HG02588 (cell line): ENCODE results near the gene AKT3.
A peak's percentile ranks its signal among the peaks of the same experiment; 100 is the strongest.
"Not testable (repeated sequence)": the region's sequence is repeated elsewhere in the genome, so short reads cannot be mapped to it uniquely, and the experiment has no call there.

Experiments used
- ATAC-seq: cut with Tn5 transposase; IDR thresholded peaks from one replicate; pipeline ENCODE4 v1.9.1; 2021; ENCODE audit warnings: mild to moderate bottlenecking, moderate library complexity; ENCODE audit not compliant: unreplicated experiment

Gene AKT3

DNA sequence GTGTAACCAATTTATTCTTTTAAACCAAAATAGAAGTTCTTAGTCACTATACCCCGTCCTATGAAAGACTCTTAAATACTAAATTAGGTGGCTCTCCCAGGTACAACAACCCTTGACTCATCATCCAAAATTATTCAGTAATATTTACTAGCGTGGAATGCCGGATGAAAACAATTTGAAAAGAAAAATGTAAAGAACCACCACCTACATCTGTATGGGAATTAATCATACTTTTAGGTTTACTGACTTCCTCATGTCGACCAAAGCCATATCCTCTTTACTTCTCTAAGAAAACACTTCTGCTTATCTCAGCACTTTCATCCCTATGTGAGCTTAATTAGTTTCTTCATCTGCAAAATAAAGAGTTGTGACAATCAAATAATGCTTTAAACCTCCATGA, 139.6 kb downstream of the AKT3 start:
- ATAC-seq, result no peak

GRCh38 chr1:243708210-243708609, 141.8 kb downstream of the AKT3 start:
- no peak for ATAC-seq

DNA sequence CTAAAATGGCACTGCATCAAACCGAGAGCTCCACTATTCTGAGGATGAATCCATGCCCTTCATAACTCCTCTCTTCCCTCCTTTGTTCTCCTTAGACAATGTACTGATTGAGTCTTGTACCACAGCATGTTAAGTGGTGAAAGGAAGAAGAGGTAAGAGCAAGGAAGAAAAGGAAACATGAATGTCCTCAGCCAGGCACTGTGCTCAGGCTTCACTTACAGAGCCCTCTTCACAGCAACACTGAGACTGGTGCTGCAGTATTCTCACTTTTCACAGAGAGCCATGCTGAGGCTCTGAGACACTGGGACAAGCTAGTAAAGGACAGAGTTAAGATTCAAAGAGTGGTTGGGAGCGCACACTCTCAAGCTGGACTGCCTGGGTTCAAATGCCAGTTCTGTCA, 143.5 kb downstream of the AKT3 start:
- ATAC-seq, result no peak

GRCh38 chr1:243705585-243705984, 144.5 kb downstream of the AKT3 start:
- no peak for ATAC-seq

DNA sequence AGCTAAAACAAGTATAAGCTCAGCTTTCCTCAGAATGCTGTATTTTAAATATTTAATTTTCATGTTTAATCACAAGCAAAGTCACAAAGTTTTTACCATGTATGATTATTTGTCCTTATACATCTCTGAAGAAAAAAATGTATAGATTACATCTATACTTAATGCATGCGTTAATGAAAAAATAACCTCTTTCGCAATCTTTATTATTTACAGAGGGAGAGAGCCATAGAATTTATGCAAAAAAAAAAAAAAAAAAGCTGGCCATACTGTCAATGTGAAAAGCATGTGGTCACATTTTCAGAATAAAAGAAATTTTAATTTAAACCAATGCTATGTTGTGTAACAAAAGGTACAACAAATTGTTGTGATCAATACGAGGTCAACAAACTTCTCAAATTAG, 148.2 kb downstream of the AKT3 start:
- ATAC-seq, result no peak

DNA sequence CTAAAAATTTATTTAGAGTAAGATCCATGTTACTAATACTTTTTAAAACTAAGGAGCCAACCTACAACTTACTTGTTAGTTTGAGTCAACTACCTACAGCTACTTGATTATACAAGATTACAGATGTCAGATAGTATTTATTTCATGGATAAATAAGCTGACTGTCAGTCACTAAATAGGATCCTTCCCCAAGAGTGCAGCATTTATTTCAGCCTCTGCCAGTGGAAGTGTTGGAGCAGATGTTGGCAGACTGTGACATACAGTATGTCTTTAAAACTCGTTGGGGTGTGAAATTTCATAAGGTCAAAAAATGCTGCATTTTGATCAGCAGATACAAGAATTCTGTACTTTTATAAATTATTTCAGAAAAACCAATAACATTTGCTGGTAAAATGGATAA, 156.2 kb downstream of the AKT3 start:
- ATAC-seq, result no peak

GRCh38 chr1:243686159-243686558, 163.9 kb downstream of the AKT3 start:
- ATAC-seq, result no peak

DNA sequence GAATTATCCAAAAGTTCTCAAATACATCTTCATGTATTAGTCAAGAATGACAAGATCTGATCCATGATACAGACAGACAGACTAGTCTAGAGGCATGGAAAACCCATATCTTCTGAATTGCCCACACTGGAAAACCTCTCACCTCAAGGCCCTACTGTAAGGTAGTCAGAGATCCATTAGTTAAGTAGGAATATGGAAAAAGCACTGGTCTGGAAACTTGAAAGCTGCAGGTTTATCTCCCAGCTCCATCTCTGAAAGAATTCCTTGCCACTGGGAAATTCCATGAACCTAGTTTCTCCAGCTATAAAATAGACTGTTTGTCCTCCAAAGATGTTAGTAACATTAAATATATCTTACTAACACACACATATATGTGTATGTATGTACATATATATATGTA, 169.2 kb downstream of the AKT3 start:
- no peak for ATAC-seq

- no peak for ATAC-seq
Measured at GRCh38 chr1:243672539-243673074, 177.4 kb downstream of the AKT3 start.

DNA sequence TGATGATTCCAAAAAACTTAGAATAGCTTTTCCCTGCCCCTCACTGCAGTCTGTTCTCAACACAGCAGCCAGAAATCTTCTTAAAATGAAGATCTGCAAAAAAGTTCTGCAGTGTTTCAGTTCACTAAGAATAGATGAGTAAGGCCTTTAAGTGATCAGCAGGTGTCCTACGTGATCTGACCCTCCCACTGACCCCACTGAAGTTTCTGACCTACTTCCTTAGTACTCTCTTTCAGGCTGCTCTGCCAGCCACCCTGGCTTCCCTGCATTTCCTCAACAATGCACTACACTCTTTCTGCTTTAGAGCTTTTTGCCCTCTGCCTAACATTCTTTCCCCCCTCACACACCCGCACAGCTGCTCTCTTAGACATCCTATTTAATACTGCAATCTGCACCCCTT, 182.5 kb downstream of the AKT3 start:
- ATAC-seq, result peak; percentile 63

DNA sequence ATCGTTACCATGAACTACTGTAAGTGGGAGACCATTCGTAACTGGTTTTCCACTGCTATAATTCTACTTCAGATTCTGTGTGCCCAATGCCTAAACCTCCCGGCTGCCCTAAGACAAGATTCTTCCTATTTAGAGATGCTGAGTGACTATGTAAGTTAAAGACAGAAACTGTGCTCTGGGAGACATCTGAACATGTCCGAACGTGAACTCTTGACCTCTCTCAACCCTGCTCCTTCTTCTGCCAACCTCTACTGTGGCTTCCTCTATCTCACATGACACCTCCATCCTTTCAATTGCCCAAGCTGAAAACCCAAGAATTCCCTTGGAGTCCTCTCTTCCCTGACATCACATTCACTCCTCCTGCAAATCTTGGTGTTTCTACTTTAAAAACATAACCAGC, 182.9 kb downstream of the AKT3 start:
- no peak for ATAC-seq

- no peak for ATAC-seq
Measured at GRCh38 chr1:243663651-243664050, 186.4 kb downstream of the AKT3 start.

DNA sequence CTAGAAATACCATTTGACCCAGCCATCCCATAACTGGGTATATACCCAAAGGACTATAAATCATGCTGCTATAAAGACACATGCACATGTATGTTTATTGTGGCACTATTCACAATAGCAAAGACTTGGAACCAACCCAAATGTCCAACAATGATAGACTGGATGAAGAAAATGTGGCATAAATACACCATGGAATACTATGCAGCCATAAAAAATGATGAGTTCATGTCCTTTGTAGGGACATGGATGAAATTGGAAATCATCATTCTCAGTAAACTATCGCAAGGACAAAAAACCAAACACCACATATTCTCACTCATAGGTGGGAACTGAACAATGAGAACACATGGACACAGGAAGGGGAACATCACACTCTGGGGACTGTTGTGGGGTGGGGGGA, 187.9 kb downstream of the AKT3 start:
- not testable (repeated sequence) for ATAC-seq

- ATAC-seq, result no peak
Measured at GRCh38 chr1:243658594-243659105, 191.4 kb downstream of the AKT3 start.

GRCh38 chr1:243657793-243658192, 192.2 kb downstream of the AKT3 start:
- ATAC-seq, result no peak

- not testable (repeated sequence) for ATAC-seq
Measured at GRCh38 chr1:243649530-243649929, 200.5 kb downstream of the AKT3 start.

- ATAC-seq, result no peak
Measured at GRCh38 chr1:243646841-243647240, 203.2 kb downstream of the AKT3 start.

- no peak for ATAC-seq
Measured at GRCh38 chr1:243645281-243645680, 204.8 kb downstream of the AKT3 start.

GRCh38 chr1:243642936-243643335, 207.1 kb downstream of the AKT3 start:
- no peak for ATAC-seq

GRCh38 chr1:243639027-243639658, 210.9 kb downstream of the AKT3 start:
- ATAC-seq, result no peak

- ATAC-seq, result no peak
Measured at GRCh38 chr1:243638186-243638585, 211.9 kb downstream of the AKT3 start.

DNA sequence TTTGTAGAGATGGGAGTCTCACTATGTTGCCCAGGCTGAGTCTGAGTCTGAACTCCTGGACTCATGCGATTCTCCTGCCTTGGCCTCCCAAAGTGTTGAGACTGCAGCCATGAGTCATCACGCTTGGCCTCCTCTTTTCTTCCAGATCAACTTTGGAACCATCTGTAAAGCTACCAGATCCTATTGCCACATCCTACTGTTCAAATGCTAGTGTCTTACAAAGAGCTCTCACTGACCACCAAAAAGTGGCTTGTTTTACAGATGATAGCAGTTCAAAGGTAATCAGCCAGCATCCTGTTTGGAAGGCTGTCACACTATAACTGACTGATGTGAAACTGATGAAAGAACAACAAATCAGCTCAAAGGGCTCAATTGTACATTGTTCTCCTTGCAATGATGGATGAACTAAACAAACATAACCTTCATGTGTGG, 221.6 kb downstream of the AKT3 start:
- ATAC-seq, result no peak

DNA sequence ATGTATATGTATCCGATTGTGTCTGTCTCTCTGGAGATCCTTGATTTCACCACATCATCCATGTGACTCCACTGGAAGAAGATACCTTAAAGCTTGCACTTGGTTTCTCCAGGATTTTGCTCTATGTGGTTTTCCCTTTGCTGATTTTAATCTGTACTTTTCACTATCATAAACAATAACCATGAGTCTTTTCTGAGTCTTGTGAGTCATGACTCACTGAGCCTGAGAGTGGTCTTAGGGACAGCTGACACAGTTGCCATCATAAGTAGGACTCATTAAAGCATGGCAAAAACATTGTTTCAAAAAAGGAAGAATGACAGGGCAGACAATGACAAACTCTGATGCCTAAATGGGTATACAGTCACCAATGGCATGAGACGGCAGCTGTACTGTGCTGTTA, 226.2 kb downstream of the AKT3 start:
- ATAC-seq, result no peak
